H1 (cell line): ENCODE data around the gene WNT9A. TPM values are rescaled to one million over a fixed set of nuclear protein-coding genes. Genes with fewer than 3 reads are reported as not detected.

Experiments used
- PHF8 ChIP-seq: fragments of 200-600 bp; sonication (generic); conservative IDR thresholded peaks from 2 replicates; pipeline ENCODE4 v1.7.1; 2012; ENCODE audit warnings: low read depth, mild to moderate bottlenecking, inconsistent platforms, low read length, moderate library complexity
- SRF ChIP-seq: IDR thresholded peaks from 2 replicates; pipeline ENCODE4 v1.6.1; 2011; ENCODE audit warnings: mild to moderate bottlenecking, low read depth, low read length, moderate library complexity
- polyA plus RNA-seq, 7 experiments: library from polyadenylated mRNA; depleted of rRNA in 3 of 7; stranded (reverse) in 5 of 7; unstranded in 2 of 7; fragments of >200 nt in 5 of 7; fragments of 200-250 nt in 2 of 7; gene quantifications; 1 replicate in 5 of 7; 2 replicates in 1 of 7; 4 replicates in 1 of 7; pipeline versions ENCODE4 v1.2.1 to v1.2.3, GENCODE V29; 2011 to 2013; ENCODE audit warnings: missing spikeins in 2 of 7, mixed read lengths in 2 of 7
- total RNA-seq: library from RNA; stranded (reverse); fragmentation: NEBNext Ultra II Directional; extraction: Animal tissue kit (Norgen Biotek cat#: 25700); gene quantifications from 2 replicates; pipeline ENCODE4 v1.2.1, GENCODE V29; 2021

Gene WNT9A
- total and polyA plus RNA-seq, 2 of the 8 experiments (the other 6 are each of a cell fraction or from before 2014, with no cell fraction given) = 1.1 to 1.5 TPM

GRCh38 chr1:227958617-227959324 is 11.0 kb upstream of the WNT9A start (continued):
- TF ChIP-seq SRF (no peak), PHF8 (no peak)
